NCI-H345 treated with DMSO at 0.1 percent for 48 hours (cell line): ENCODE data around the gene SLC22A12.

Source experiments
- DNase-seq: peaks from one replicate; lab custom pipeline; 2025; ENCODE audit not compliant: unreplicated experiment; lab: John Stamatoyannopoulos, UW

Gene SLC22A12

DNA sequence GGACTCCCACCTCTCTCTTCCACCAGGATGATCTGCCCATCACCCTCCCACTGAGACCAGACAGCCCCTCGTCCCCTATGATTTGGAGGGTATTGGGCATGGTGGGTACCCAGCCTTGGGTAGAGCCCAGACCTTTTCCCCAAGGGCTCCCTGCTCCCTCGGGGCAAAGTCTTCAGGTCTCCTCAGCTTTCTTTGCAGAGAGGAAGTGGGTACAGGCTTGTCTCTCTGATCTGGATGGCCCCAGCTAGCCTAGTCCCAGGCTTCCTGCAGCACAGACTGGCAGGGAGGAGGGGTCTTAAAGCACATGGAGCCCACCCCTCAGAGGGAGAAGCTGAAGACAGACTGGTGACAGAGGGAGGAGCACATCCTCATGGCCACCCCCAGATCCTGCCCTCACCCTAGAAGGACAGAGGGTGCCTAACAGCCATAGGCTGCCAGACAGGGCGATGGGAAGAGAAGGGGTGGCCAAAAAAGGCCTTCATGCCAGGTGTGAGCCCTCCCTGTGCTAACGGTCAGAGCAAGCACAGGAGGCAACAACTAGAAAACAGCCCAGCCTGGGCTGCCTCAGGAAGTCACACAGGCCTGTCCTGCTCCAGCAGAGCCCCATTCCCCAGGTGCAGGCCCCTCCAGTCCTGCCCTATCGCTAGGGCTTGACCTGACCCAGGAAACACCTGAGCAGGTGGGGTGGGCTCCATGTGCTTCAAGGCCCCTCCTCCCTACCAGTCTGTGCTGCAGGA, 30.4 kb downstream of the SLC22A12 start:
- no peak for DNase-seq

DNA sequence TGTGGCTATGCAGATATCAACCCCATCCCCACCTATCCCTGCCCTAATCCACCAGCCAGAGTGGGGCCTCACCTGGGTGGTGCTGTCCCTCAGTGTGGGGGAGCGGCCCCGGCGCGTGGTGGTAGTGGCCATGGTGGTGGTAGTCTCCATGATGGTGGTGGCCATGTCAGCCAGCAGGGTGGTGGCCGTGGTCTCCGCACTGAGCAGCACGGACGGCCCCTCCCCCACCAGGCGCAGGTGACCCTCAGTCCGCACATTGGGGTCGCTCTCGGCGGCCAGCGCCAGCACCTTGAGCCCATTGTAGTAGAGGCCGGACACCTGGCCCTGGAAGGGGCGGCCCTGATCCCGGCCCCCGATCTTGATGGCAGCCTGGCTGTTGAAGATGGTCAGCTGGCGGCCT, 31.7 kb downstream of the SLC22A12 start:
- DNase-seq: no peak

DNA sequence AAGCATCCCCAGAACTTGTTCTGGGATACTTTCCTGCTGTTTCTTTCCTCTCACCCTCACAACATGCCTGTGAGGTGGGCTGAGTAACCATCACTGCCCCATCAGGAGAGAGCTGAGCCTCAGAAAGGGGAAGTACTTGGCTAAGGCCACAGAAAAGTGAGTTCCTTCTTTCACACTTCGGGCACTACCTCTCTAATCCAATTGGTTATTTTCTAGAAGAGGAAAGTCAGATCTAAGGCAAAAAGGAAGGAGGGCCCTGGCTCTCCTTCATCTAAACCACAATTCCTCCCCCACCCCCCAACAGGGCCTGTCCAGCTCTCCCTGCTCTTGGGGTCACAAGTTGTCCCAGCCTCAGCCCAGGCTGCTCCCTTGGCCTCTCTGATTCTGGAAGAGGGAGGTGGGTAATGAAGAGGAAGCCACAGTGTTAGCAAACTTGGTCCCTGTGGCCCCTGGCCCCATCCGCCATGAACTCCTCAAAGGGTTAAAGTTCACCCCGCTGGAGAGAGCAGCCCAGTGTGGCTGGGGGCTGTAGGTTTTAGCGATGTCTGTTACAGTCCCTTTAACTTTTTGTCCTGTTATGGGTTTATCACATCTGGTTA, 34.0 kb downstream of the SLC22A12 start:
- no peak for DNase-seq

DNA sequence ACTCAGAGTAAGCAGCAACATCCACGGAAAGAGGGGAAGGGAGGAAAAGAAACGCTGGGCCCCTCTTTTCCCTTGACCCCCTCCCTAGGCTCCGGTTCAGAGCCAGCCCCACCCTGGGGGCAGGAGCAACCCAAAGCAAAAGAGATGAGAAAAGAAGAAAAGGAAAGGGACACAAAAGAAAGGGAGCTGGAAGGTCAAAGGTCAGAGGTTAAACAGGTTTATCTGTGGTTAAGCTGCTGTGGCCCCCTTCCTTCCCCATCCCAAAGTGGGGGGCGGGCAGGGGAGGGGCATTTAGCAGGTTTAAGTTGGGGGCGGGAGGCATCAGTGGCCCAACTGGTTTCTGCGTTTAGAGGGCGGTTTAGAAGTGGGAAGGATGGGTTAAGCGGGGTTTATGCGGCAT, 35.6 kb downstream of the SLC22A12 start:
- DNase-seq: no peak

DNA sequence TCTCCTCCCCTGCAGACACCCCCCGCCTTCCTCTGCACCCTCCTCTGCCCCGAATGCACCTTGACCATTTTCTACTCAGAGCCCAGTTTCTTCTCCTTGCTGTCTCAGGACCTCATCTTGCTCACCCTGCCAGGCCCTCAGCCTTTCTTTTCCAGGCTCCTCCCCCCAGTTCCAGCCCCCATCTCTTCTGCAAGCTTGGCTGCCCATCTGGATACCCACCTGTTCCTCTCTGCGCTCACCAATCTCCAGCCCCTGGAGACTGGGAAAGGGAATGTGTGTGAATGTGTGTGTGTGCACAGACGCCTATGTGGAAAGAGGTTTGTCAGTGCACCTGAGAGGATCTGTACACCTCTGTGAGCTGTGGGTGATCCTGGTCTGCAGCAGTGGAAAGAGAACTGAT, 36.4 kb downstream of the SLC22A12 start:
- no peak for DNase-seq

DNA sequence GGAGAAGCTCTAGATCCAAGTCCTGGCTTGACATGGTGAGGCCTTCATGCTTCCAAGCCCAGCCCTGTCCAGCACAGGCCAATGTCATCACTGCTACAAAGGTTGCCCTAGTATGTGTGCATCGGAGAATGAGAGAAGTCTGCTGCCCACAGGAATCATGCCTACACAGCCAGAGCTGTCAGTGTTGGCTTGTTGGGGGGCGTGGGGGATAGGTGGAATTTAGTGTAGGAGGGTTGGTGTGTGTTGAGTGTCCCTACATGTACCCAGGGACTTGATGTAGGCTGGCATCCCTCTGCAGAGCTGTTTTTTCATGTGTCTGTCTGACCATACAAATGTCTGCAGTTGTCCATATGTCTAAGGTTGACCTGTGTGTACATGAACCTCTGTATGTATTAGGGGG, 37.6 kb downstream of the SLC22A12 start:
- DNase-seq: no peak

DNA sequence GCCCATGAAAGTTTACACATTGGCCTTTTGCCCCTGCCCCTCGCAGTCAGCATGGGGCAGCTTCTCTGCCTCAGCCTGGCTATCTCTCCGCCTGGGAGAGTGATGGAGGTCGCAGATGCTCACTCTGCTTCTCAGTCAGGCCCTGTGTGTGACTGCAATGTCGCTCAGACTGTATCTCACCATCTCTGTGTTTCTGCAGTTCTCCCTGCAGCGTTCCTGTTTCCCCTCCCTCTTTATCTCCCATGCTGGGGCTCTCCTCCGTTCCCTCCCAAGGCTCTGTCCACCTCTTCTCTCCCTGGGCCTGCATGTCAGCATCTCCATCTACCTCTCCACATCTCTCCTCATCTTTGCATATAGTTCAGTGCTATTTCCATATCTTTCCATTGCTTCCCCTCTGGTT, 38.1 kb downstream of the SLC22A12 start:
- DNase-seq: no peak

DNA sequence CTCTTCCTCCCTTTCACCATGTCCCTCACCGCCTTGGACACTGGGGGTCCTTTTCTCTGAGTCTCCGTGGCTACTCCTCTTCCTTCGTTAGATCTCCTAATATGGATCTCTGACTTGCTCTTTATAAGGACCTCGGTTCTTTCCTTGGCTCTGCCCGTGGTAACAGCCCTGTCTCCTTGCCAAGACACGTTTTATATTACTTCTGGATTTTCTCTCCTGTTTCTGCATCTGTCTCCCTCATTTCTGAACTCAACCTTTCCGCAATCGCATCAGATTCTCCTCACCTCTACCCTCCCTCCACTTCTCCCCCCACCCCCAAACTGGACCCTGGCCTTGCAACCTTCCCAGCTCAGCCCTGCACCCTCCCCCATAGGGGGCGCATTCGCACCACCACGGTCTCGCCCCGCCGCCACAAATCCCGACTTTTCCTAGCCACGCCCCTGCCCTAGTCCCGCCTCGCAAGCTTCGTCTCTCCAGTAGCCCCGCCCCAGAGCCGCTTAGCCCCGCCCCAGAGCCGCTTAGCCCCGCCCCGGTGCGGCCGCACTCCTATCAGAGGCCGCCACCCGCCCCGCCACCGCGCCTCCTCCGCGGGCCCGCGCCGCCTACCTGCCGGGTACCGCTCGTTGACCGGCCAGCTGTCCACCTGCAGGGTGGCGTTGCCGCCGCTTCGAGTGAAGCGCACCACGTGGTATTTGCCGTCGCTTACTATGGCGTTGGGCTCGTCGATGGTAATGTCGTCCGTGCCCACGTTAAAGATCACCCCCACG, 39.0 kb downstream of the SLC22A12 start:
- no peak for DNase-seq

DNA sequence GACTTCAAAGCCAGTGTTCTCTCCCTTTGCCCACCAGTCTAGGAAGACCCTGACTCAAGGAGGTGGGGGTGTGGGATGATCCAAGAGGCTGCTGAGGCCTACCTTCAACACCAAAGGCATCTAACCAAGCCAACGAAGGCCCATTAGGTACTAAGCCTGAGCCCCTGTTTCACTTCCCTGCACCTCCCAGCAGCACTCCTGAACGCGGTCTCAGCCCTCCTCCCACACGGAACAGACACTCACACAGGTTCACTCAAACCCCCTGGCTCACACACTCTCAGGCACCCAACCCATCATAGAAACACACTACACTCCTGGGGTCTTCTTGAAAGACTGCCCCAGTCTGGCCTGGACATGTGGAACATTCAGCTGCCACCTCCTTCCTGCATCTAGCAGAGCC, 40.7 kb downstream of the SLC22A12 start:
- no peak for DNase-seq

DNA sequence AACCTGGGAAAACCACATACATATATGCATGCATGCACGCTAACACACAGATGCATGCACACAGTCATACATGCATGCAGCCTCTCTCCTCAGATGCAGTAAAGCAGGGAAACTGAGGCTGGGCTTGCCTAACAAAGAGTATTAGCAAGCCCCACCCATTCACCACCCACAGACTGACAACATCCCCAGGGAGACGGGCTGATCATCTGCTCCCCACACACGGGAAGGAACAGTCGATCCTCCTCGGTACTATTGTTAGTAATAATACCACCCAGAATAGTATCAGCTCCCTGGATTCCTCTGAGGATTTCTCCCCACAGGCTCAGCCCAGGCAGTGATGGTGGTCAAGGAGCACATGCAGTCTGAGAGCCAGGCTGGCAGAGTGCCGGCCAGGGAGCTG, 41.2 kb downstream of the SLC22A12 start:
- DNase-seq: no peak

DNA sequence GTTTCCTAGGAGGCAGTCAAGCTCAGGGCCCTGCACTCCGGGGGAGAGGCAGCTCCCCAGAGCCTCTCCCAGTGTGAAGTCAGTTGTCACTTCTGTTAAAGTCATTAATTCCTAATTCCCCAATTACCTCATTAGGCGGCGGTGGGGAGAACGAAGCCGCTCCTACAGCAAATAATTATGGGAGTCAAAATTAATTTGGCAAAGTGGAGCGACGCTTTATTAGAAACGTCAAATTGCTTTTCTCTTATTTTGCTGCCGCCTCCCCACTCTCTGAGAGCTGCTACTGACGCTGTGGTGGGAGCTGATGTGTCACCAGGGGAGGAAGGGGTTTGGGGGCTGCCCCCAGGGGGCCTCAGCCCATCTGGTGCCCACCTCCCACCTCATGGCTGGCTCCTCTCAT, 41.6 kb downstream of the SLC22A12 start:
- DNase-seq: no peak

DNA sequence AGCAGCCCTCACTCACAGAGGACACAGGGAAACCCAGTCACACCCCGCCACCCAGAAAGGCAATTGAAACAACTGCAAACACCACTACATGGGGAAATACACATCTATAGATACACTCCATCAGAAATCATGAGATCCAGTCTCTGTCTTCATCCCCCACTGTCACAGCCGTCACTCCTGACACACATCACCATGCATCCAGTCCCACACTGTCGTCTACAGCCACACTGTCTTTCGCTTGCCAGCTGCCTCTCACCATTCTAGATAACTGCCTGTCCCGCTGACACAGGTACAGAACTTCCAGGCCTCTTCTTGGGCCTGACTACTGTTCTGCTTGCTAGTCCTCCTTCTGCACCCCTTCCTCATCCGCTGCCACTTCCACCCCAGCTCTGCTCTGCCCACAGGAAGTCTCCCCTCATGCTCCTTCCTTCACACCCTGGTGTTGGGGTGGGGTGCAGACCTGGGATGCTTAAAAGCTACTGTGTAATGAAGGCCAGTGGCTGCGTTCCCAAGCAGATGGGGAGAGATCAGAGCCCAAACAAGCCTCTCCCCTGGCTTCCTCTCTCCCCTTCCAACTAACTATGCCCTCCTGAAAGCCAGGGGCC, 42.6 kb downstream of the SLC22A12 start:
- no peak for DNase-seq

DNA sequence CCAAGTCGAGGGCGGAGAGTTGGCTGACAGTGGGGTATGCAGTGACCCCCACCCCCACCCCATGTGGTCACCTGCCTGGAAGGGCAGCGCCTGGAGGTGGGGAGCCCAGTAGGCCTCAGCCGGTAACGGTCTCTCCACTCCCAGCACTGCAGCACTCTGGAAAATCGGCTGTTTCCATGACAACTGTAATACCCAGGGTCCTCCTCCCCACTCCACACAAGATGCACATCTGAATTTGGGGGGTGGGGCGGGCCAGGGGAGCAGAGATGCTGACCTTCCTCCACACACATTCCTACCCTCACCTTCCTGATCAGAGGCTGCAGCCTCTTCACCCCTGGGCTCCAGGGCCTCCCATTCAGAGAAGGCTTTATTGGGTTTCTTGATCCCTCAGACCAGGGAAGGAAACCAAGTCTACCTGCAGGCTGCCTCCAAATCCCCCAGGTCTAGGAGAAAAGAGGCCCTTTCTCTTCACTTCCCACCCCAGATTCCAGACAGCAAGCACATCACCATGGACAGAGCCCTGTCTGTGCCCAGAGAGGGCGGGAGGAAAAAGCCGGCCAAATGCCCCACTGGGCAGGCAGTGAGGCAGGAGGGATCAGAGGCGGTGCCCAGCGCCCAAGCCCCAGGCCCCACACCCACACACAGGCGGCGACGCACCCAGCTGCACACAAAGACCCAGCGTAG, 46.5 kb downstream of the SLC22A12 start:
- no peak for DNase-seq

DNA sequence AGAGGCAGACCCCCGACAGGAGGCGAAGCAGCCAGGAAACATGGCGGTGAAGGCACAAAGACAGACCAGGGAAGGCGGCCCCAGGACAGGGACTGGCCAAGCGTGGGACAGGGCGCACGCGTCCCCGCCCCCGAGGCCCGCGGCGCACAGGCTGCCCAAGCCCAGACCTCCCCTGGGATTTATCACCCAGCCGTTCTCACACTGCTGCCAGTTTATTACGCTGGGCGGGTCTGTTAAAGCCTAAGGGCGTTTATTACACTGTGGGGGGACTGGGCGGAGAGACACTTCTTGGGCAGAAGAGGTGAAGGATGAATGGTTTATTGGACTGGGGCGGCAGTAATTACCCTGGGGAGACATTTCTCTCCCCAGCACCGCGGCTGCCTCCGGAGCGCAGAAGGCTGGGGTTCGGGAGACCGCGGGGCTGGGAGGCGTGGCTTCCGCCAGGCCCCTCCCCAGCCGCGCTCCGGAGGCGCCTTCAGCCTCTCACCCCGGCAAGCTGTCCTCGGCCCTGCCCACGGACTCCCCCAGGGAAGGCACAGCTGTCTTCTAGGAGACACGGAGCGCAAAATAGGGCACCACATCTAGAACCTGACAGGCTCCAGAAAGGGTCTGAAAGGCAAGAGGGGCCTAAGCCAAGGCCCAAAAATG, 47.1 kb downstream of the SLC22A12 start:
- DNase-seq: no peak

DNA sequence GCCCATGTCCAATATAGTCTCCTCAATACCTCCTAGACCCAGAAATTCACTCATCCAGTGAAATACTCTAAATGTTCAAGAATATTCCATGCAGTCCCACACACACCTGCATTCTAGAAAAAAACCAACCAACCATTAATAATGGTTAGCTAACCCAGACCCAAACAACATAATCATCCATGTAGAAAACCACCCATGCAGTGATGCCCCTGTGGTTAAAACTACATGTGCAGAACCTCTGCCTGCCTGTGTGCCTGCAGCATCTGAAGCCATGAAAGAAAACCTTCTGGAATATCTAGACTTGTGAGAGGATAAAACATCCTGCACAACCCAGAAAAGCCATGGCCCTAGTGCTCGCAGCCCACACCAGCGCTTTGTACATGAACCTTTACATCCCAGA, 47.8 kb downstream of the SLC22A12 start:
- DNase-seq: no peak

DNA sequence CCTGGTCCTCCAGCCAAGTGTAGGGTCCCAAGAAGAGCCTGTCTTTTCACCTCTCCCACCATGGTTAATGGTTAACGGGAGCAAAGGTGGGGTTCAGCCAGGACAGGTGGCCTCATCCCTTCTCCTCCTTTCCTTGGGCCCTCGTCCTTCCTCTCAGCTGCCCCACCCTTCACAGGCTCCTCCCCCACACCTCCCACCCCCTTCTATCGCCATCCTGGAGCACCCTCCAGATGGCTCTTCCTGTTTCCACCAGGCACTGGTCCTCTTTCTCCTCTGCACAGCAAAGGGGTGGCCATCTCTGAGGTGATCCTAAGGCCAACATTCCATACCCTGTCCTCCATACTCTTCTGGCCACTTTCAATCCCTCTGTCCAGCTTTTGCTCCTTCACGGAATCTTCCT, 48.9 kb downstream of the SLC22A12 start:
- DNase-seq: no peak

DNA sequence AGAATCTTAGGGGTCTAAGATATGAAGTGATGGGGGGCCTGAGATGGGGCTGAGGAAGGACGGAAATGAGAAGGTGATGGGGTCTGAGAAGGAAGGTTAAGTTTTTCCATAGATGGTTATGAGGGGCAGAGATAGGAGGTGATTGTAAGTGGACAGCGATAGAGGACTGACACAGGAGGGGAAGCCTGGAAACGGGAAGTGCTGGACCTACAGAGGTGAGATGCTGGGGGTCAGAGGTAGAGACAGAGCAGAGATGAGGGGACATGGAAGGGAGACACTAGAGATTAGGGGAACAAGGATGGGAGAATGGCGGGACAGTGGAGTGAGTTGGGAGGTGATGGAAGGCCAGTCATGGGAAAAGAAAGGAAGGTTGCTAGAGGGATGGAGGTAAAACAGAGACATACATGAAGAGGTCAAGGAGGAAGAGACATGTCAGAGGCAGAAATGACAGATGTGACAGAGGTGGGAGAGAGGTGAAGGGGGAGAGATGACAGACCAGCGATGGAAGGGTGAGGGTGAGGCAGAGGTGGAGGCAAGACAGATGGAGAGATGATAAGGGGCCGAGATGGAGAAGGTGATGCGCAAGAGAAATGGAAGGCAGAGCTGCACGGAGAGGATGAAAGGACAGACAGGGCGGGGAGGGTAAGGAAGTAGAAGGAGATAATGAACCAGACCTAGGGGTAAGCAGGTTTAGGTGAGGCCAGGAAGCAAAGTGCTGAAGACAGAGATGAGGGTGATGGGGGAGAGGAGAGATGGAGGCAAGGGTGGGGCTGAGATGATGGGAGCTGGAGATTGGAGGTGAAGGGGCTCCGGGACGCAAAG, 50.8 kb downstream of the SLC22A12 start:
- no peak for DNase-seq

DNA sequence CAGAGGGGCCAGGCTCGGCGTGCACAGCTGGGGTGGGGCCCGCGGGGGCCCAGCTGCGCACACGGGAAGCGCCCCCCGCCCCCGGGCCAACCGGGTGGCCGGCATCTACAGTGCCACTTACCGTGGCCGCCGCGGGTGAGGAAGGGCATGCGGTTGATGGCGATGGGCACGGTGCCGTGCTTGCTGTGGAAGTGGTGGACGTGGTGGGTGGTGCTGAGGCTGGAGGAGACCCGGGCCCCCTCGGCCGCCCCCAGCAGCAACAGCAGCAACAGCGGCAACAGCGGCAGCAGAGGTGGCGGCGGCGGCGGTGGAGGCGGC, 51.4 kb downstream of the SLC22A12 start:
- no peak for DNase-seq

DNA sequence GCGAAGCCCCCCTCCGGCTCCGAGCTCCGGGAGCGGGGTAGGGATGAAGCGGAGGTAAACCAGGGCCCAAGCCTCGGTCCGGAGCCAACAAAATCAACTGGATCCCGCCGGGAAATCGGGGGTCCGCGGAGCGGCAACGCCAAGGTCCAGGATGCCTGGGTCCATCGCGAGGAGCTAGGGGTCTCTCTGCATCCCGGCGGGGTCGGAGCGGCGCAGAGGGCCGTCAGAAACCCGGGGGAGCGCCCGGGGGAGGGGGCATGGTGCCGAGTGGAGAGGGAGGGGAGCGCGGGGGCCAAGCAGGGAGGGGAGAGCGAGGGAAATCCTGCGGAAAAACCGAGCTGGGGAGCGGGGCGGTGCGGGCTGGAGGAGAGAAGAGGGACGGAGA, 51.8 kb downstream of the SLC22A12 start:
- DNase-seq: no peak

DNA sequence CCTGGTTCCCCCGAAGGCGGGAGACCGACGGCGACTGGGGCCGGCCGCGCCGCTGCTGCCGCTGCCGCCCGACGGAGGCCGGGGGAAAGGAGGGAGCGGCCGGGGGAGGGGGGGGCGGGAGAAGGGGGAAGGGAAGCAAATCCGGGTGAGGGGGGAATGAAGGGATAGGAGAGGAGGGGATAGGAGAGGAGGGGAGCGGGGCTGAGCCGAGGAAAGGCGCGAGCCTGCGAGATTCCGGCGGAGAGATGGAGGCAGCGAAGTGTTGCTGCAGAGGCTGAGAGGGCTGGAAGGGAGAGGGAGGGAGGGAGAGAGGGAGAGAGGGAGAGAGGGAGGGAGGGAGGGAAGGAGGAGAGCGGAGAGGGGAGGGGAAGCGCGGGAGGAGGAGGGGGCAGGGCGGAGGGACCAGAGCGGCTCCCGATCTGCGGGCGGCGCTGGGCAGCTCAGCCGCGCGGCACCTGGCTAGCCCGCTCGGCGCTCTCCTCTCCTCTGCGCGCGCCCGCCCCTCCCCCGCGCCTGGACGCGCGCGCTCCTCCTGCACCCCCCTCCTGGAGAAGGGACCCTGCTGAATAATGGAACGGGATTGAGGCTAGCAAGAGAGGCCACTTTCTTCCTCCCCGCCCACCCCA, 52.3 kb downstream of the SLC22A12 start:
- no peak for DNase-seq
